ENCODE data around the gene PLEK.
"Not testable (repeated sequence)": the region's sequence is repeated elsewhere in the genome, so short reads cannot be mapped to it uniquely, and the experiment has no call there.

The PLEK gene

GRCh38 chr2:68438455-68439303 is 73.6 kb downstream of the PLEK start:
- in situ Hi-C loops (cut with MboI; ENCODE audit: low sequenced_read_pairs): no loop called here

- in situ Hi-C loops (cut with MboI; ENCODE audit: low sequenced_read_pairs): no loop called here
Observed at GRCh38 chr2:68441179-68441993, 76.3 kb downstream of the PLEK start.

DNA sequence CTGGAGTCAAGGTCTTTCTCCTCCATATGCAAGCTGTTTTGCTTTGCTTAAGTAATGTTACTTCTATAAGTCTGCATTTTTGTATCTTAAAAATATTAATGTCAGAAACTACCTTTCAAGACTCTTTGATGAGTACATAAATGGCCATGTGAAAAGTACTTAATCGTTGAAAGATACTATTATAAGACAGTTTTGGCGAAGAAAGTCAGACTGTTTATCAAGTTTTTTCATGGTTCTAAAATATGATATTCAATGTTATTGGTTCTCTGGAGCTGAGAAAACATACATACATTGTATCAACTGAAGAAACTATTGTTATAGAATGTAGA is 76.9 kb downstream of the PLEK start:
- in situ Hi-C loops (cut with MboI; ENCODE audit: low sequenced_read_pairs): no loop called here

GRCh38 chr2:68446425-68446824 is 81.3 kb downstream of the PLEK start:
- in situ Hi-C loops (cut with MboI; ENCODE audit: low sequenced_read_pairs): not testable (repeated sequence)
